ENCODE data around the gene DIP2B. TPM values are rescaled to one million over a fixed set of nuclear protein-coding genes. Genes with fewer than 3 reads are reported as not detected.
A peak's percentile ranks its signal among the peaks of the same experiment; 100 is the strongest.

DIP2B gene
- total and polyA plus RNA-seq, 2 of the 13 experiments (the other 11 are each of a cell fraction or from before 2014, with no cell fraction given): 32.1 to 35.8 TPM

DNA sequence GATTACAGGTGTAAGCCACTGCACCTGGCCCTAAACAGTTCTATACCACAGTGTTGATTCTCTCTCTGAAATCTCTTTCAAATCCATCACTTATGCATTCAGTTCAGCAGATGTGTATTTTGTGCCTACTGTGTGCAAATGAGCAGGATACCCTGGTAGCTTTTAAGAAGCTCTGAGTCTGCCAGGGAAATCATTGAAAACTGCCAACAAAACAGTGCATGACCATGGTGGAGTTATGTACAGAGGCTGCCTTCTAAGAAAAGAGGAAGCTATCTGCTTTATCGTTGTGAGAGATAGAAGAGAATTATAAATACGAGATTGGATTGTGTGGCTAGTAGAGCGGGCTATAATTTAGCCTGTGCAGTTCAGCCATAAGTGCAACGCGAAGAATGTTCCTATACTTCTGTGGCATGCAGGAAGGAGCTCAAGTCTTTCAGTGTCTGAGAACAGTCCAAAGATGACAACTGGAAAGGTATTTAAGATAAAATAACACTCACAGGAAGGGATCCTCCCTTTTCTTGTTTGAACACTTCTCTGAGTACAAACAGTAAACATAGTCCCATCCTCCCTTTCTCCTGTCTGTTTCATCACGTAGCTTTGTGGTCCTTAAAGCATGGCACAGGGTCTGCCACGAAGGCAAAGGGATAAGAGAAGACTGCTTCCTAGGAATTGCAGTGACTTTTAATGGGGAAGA, 4.3 kb downstream of the DIP2B start (continued):
- TF ChIP-seq, protein P1, sequence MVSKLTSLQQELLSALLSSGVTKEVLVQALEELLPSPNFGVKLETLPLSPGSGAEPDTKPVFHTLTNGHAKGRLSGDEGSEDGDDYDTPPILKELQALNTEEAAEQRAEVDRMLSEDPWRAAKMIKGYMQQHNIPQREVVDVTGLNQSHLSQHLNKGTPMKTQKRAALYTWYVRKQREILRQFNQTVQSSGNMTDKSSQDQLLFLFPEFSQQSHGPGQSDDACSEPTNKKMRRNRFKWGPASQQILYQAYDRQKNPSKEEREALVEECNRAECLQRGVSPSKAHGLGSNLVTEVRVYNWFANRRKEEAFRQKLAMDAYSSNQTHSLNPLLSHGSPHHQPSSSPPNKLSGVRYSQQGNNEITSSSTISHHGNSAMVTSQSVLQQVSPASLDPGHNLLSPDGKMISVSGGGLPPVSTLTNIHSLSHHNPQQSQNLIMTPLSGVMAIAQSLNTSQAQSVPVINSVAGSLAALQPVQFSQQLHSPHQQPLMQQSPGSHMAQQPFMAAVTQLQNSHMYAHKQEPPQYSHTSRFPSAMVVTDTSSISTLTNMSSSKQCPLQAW (CRISPR knock-in tag; IDR thresholded peaks at IDR 0.05): 0 out of 2 replicates have a peak, but pooled peaks have one; percentile 10
- TF ChIP-seq ERF (CRISPR knock-in tag; IDR thresholded peaks at IDR 0.05) (0 out of 2 replicates have a peak, but pooled peaks have one; percentile 37), ZSCAN29 (CRISPR knock-in tag; conservative IDR thresholded peaks at IDR 0.05) (peak; percentile 56), KDM5A (IDR thresholded peaks at IDR 0.05; ENCODE audit: borderline replicate concordance, low read length) (no peak), CREM (IDR thresholded peaks at IDR 0.05) (peak; percentile 24; the same call in 1 of the 2 replicates), CREM (CRISPR knock-in tag; IDR thresholded peaks at IDR 0.05) (no peak), NONO (IDR thresholded peaks at IDR 0.05) (no peak), NONO (CRISPR knock-in tag; conservative IDR thresholded peaks at IDR 0.05) (peak; percentile 39; the same call in 1 of the 2 replicates), TARDBP (CRISPR knock-in tag; IDR thresholded peaks at IDR 0.05) (peak; percentile 61; the same call in 1 of the 2 replicates), ZNF614 (CRISPR knock-in tag; IDR thresholded peaks at IDR 0.05; ENCODE audit: borderline replicate concordance) (peak; percentile 33; the same call in 1 of the 2 replicates), HDAC2 (CRISPR knock-in tag; IDR thresholded peaks at IDR 0.05) (peak; percentile 80), ZKSCAN1 (IDR thresholded peaks at IDR 0.05; ENCODE audit: low read length) (peak; percentile 75), ZNF44 (CRISPR knock-in tag; IDR thresholded peaks at IDR 0.05) (no peak), POLR2AphosphoS2 (IDR thresholded peaks at IDR 0.05; ENCODE audit: low read depth, low read length) (no peak), SMARCE1 (IDR thresholded peaks at IDR 0.05; ENCODE audit: borderline replicate concordance) (no peak), FOXA3 (CRISPR knock-in tag; IDR thresholded peaks at IDR 0.05) (peak; percentile 89), RARA (CRISPR knock-in tag; IDR thresholded peaks at IDR 0.05) (peak; percentile 25; the same call in 1 of the 2 replicates), CEBPG (CRISPR knock-in tag; IDR thresholded peaks at IDR 0.05) (peak; percentile 76), TCF7 (IDR thresholded peaks at IDR 0.05; ENCODE audit: low read depth) (peak; percentile 35; the same call in 1 of the 2 replicates), KAT8 (CRISPR knock-in tag; IDR thresholded peaks at IDR 0.05) (peak; percentile 69; the same call in 1 of the 2 replicates), NFKBIZ (CRISPR knock-in tag; IDR thresholded peaks at IDR 0.05) (no peak; the same call in 1 of the 2 replicates)
- TF ChIP-seq, protein P2, sequence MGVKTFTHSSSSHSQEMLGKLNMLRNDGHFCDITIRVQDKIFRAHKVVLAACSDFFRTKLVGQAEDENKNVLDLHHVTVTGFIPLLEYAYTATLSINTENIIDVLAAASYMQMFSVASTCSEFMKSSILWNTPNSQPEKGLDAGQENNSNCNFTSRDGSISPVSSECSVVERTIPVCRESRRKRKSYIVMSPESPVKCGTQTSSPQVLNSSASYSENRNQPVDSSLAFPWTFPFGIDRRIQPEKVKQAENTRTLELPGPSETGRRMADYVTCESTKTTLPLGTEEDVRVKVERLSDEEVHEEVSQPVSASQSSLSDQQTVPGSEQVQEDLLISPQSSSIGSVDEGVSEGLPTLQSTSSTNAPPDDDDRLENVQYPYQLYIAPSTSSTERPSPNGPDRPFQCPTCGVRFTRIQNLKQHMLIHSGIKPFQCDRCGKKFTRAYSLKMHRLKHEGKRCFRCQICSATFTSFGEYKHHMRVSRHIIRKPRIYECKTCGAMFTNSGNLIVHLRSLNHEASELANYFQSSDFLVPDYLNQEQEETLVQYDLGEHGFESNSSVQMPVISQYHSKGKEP (CRISPR knock-in tag; IDR thresholded peaks at IDR 0.05): no peak
- TF ChIP-seq, protein P3, sequence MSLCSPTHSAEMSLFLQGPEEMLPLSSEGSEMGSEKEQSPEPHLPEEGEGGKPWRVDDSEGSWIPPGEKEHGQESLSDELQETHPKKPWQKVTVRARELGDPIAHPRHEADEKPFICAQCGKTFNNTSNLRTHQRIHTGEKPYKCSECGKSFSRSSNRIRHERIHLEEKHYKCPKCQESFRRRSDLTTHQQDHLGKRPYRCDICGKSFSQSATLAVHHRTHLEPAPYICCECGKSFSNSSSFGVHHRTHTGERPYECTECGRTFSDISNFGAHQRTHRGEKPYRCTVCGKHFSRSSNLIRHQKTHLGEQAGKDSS (CRISPR knock-in tag; IDR thresholded peaks at IDR 0.05; ENCODE audit: borderline replicate concordance, low read depth): peak; percentile 47; the same call in 1 of the 2 replicates
- TF ChIP-seq, protein P4, sequence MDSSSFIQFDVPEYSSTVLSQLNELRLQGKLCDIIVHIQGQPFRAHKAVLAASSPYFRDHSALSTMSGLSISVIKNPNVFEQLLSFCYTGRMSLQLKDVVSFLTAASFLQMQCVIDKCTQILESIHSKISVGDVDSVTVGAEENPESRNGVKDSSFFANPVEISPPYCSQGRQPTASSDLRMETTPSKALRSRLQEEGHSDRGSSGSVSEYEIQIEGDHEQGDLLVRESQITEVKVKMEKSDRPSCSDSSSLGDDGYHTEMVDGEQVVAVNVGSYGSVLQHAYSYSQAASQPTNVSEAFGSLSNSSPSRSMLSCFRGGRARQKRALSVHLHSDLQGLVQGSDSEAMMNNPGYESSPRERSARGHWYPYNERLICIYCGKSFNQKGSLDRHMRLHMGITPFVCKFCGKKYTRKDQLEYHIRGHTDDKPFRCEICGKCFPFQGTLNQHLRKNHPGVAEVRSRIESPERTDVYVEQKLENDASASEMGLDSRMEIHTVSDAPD (CRISPR knock-in tag; IDR thresholded peaks at IDR 0.05): 0 out of 2 replicates have a peak, but pooled peaks have one; percentile 50
- TF ChIP-seq, protein P5, sequence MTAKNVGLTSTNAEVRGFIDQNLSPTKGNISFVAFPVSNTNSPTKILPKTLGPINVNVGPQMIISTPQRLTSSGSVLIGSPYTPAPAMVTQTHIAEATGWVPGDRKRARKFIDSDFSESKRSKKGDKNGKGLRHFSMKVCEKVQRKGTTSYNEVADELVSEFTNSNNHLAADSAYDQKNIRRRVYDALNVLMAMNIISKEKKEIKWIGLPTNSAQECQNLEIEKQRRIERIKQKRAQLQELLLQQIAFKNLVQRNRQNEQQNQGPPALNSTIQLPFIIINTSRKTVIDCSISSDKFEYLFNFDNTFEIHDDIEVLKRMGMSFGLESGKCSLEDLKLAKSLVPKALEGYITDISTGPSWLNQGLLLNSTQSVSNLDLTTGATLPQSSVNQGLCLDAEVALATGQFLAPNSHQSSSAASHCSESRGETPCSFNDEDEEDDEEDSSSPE (CRISPR knock-in tag; IDR thresholded peaks at IDR 0.05): peak; percentile 48; the same call in 1 of the 2 replicates
